COLO829 (cell line): ENCODE measurements around the gene KANSL1.
"Not testable (repeated sequence)": the region's sequence is repeated elsewhere in the genome, so short reads cannot be mapped to it uniquely, and the experiment has no call there.

Experiments
- DNase-seq: peaks from one replicate; pipeline ENCODE4 v3.0.0; 2012; ENCODE audit warnings: low spot score

Gene KANSL1

DNA sequence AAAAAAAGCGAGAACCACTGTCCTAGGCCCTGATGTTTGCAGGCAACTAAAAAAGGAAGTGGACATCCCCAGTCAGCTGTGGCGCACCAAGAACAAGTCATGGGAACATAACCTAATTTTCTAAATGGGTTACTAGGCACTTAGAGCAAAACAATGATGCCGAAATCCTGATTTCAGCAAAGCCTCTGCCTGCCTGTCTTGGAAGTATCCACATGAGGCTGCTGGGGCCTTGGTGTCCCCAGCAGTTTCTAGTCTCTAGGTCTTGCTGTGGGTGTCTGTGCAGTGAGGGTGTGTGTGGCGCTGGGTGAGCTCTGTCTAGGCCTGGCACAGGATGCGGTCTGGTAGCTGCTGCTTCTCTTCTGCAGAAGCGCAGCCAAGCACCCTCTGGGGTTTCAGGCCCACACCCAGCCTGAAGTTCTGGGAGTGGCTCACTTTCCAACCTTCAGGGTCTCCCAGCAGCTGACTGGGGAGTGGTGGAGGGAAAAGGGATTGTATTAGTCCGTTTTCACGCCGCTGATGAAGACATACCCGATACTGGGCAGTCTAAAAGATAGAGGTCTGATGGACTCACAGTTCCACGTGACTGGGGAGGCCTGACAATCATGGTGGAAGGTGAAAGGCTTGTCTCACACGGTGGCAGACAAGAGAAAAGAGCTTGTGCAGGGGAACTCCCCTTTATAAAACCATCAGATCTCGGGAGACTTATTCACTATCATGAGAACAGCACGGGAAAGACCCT is 173.0 kb downstream of the KANSL1 start:
- no peak for DNase-seq

DNA sequence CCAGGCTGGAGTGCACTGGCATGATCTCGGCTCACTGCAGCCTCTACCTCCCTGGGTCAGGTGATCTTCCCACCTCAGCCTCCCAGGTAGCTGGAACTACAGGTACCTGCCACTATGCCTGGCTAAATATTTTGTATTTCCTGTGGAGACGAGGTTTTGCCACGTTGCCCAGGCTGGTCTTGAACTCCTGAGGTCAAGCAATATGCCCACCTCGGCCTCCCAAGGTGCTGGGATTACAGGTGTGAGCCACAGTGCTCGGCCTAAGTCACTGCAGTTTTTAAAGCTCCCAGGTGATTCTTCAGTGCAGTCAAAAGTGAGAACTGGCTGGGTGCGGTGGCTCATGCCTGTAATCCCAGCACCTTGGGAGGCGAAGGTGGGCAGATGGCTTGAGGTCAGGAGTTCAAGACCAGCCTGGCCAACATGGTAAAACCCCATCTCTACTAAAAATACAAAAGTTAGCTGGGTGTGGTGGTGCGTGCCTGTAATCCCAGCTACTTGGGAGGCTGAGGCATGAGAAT is 173.8 kb downstream of the KANSL1 start:
- DNase-seq = not testable (repeated sequence)

- no peak for DNase-seq
Measured at GRCh38 chr17:46013502-46014165, 179.6 kb downstream of the KANSL1 start.

GRCh38 chr17:46013127-46013501 is 180.1 kb downstream of the KANSL1 start:
- DNase-seq = no peak

DNA sequence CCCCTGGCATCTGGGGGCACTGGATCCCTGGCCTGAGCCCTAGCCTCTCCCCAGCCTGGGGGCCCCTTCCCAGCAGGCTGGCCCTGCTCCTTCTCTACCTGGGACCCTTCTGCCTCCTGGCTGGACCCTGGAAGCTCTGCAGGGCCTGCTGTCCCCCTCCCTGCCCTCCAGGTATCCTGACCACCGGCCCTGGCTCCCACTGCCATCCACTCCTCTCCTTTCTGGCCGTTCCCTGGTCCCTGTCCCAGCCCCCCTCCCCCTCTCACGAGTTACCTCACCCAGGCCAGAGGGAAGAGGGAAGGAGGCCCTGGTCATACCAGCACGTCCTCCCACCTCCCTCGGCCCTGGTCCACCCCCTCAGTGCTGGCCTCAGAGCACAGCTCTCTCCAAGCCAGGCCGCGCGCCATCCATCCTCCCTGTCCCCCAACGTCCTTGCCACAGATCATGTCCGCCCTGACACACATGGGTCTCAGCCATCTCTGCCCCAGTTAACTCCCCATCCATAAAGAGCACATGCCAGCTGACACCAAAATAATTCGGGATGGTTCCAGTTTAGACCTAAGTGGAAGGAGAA is 180.6 kb downstream of the KANSL1 start:
- no peak for DNase-seq

DNA sequence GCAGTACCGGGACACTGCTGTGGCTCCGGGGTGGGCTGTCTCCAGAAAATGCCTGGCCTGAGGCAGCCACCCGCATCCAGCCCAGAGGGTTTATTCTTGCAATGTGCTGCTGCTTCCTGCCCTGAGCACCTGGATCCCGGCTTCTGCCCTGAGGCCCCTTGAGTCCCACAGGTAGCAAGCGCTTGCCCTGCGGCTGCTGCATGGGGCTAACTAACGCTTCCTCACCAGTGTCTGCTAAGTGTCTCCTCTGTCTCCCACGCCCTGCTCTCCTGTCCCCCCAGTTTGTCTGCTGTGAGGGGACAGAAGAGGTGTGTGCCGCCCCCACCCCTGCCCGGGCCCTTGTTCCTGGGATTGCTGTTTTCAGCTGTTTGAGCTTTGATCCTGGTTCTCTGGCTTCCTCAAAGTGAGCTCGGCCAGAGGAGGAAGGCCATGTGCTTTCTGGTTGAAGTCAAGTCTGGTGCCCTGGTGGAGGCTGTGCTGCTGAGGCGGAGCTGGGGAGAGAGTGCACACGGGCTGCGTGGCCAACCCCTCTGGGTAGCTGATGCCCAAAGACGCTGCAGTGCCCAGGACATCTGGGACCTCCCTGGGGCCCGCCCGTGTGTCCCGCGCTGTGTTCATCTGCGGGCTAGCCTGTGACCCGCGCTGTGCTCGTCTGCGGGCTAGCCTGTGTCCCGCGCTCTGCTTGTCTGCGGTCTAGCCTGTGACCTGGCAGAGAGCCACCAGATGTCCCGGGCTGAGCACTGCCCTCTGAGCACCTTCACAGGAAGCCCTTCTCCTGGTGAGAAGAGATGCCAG is 181.3 kb downstream of the KANSL1 start:
- DNase-seq = no peak

- no peak for DNase-seq
Measured at GRCh38 chr17:46010597-46011186, 182.5 kb downstream of the KANSL1 start.

- peak; percentile 43 for DNase-seq
Measured at GRCh38 chr17:46009681-46010596, 183.3 kb downstream of the KANSL1 start.

DNA sequence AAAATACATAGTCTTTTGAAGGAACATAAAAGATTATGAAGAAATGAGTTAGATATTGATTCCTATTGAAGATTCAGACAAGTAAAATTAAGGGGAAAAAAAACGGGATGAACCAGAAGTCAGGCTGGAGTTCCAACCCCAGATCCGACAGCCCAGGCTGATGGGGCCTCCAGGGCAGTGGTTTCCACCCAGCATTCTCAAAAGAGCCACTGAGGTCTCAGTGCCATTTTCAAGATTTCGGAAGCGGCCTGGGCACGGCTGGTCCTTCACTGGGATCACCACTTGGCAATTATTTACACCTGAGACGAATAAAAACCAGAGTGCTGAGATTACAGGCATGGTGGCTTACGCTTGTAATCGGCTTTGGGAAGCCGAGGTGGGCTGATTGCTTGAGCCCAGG is 184.6 kb downstream of the KANSL1 start:
- no peak for DNase-seq

GRCh38 chr17:46007461-46007965 is 185.7 kb downstream of the KANSL1 start:
- DNase-seq = no peak

DNA sequence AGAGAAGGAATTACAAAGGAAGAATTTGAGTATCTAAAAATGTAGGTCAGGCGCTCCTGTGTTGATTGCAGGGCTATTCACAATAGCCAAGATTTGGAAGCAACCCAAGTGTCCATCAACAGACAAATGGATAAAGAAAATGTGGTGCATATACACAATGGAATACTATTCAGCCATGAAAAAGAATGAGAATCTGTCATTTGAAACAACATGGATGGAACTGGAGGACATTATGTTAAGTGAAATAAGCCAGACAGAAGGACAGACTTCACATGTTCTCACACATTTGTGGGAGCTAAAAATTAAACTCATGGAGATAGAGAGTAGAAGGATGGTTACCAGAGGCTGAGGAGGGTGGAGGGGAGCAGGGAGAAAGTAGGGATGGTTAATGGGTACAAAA is 187.1 kb downstream of the KANSL1 start:
- not testable (repeated sequence) for DNase-seq

- DNase-seq = no peak
Measured at GRCh38 chr17:46003907-46004748, 189.1 kb downstream of the KANSL1 start.

DNA sequence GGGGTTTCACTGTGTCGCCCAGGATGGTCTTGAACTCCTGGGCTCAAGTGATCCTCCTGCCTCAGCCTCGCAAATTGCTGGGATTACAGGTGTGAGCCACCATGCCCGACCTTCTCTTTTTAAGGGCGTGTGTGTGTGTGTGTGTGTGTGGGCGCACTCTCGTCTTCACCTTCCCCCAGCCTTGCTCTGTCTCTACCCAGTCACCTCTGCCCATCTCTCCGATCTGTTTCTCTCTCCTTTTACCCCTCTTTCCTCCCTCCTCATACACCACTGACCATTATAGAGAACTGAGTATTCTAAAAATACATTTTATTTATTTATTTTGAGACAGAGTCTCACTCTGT is 190.3 kb downstream of the KANSL1 start:
- DNase-seq = no peak

GRCh38 chr17:46002311-46002972 is 190.8 kb downstream of the KANSL1 start:
- DNase-seq = peak; percentile 58

DNA sequence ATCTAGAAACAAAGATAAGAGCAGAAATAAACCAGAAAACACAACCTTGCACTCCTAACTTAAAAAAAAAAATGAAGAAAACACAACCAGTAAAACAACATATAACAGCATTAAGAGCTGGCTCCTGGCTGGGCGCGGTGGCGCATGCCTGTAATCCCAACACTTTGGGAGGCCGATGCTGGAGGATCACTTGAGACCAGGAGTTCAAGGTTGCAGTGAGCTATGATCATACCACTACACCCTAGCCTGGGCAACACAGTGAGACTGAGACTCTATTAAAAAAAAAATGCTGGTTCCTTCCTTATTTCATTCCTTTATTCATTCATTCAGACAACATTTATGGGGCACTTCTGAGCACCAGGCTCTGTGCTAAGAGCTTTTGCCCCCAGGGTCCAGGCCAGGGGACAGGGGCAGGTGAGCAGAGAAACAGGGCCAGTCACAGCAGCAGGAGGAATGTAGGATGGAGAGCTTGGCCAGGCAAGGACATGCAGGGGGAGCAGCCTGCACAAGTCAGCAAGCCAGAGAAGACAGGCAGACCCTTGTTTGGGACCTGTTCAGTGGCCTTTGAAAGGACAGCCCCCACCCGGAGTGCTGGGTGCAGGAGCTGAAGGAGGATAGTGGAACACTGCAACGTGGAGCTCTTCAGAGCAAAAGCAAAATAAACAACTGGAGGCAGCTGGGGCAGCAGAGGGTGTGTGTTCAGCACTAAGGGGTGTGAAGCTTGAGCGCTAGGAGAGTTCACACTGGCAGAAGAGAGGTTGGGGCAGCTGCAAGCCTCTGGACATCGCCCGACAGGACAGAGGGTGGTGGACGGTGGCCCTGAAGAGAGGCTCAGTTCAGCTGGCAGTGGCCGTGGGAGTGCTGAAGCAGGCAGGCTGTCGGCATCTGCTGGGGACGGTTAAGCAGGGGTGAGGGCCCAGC is 191.6 kb downstream of the KANSL1 start:
- DNase-seq = no peak

DNA sequence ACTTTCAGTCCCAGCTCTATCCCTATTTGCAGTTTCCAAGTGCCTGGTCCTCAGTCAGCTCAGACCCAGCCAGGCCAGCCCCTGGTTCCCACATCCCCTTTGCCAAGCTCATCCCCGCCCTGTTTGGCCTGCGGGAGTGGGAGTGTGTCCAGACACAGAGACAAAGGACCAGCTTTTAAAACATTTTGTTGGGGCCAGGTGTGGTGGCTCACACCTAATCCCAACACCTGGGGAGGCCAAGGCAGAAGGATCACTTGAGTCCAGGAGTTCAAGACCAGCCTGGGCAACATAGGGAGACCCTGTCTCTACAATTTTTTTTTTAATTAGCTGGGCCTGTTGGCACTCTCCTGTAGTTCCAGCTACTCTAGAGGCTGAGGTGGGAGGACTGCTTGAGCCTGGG is 192.5 kb downstream of the KANSL1 start:
- DNase-seq = no peak

- DNase-seq = no peak
Measured at GRCh38 chr17:46000292-46000691, 192.9 kb downstream of the KANSL1 start.

DNA sequence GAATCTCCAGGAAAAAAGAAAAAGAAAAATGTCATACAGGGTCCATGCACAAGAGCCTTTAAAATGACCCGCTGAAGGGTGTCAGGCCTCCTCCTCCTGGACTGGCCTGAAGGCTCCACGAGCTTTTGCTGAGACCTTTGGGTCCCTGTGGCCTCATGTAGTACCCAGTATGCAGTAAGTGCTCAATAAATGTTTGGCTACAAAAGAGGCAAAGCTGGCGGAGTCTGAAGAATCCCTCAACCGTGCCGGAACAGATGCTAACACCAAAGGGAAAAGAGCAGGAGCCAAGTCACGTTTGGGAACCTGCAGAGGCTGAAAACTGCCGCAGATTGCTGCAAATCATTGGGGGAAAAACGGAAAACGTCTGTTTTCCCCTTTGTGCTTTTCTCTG is 193.3 kb downstream of the KANSL1 start:
- no peak for DNase-seq
